T-helper 2 cell treated with Interferon-gamma antibody and Interleukin-4, amounts not matched to agents 5 μg/mL and 100 μg/mL, for 36 hours (primary cell): ENCODE data around the gene GLRA1.

Source experiments
- DNase-seq: peaks from one replicate; pipeline ENCODE4 v3.0.0; 2021; ENCODE audit warnings: low spot score
- H3K27ac Mint-ChIP-seq: one replicate; pipeline ENCODE4 v1.8.0; 2021; ENCODE audit warnings: mild to moderate bottlenecking, mixed read lengths
- H3K27me3 Mint-ChIP-seq: one replicate; pipeline ENCODE4 v1.8.0; 2021; ENCODE audit warnings: low read depth, mixed read lengths
- H3K36me3 Mint-ChIP-seq: one replicate; pipeline ENCODE4 v1.8.0; 2021; ENCODE audit warnings: low read depth, mixed read lengths
- H3K4me1 Mint-ChIP-seq: one replicate; pipeline ENCODE4 v1.8.0; 2021; ENCODE audit warnings: low read depth, mixed read lengths
- H3K4me3 Mint-ChIP-seq: one replicate; pipeline ENCODE4 v1.8.0; 2022; ENCODE audit warnings: mild to moderate bottlenecking, moderate library complexity, mixed read lengths
- H3K9me3 Mint-ChIP-seq: one replicate; pipeline ENCODE4 v1.8.0; 2021; ENCODE audit warnings: mixed read lengths

Gene GLRA1

DNA sequence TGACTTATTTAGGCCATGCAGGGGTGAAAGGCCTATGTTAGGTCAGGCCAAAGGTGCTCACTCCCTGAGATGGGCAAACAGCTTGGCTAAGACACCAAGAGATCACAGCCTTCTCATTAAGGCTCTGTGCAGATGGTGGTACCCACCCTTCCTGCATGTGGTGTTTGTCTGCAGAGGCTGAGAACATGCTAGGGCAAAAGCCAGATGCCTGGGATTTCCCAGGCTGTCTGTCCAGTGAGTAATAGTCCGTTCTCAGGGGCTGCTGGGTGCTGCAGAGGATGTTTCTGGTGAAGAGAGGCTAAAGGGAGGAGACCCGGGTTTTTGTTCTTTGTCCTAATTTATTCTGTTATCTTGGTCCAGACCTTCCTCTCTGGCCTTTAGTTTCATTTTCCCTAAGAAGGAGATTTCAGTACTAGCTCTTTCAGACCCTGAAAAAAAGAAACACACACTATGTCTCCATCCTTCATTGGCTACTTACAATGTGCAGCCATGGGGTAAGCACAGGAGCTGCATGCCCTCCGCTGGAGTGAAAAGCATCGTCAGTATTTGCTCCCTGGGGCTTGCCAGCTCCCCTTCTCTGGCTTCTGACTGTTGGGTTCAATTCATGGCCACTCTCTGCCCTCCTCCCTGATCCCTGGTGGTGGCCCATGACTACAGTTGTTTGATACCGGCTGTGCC, 23.4 kb upstream of the GLRA1 start:
- Mint-ChIP-seq H3K9me3 (no peaks in the 10 kb centered on the region), H3K27ac (no peak overlapping the region), H3K4me3 (no peak overlapping the region), H3K4me1 (no peaks in the 10 kb centered on the region), H3K36me3 (no peaks in the 10 kb centered on the region), H3K27me3 (no peaks in the 10 kb centered on the region)
- DNase-seq = no peak

DNA sequence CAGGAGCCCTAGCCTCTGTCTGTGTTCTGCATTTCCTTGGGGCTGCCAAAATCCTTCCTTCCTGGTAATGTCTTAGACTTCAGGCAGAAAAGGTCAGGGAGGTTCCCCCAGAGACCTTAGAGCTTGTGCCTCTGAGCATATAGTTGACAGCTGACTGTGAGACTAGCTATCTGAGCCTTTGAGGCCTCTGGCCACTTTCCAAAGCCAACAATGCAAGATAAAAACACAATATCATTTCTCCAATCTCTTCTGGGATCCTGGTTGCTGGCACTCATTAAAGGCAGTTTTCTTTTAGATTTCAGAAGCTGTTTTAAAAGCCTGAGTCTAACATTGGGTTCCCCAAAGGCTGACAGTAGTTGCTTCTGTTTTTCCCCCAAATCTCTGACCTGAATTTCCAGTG, 13.2 kb upstream of the GLRA1 start:
- H3K27me3 Mint-ChIP-seq = no peaks in the 10 kb centered on the region
- H3K4me1 Mint-ChIP-seq = no peaks in the 10 kb centered on the region
- no peak overlapping the region for H3K4me3 Mint-ChIP-seq
- H3K36me3 Mint-ChIP-seq = no peaks in the 10 kb centered on the region
- no peaks in the 10 kb centered on the region for H3K9me3 Mint-ChIP-seq
- H3K27ac Mint-ChIP-seq = no peak overlapping the region
- no peak for DNase-seq

DNA sequence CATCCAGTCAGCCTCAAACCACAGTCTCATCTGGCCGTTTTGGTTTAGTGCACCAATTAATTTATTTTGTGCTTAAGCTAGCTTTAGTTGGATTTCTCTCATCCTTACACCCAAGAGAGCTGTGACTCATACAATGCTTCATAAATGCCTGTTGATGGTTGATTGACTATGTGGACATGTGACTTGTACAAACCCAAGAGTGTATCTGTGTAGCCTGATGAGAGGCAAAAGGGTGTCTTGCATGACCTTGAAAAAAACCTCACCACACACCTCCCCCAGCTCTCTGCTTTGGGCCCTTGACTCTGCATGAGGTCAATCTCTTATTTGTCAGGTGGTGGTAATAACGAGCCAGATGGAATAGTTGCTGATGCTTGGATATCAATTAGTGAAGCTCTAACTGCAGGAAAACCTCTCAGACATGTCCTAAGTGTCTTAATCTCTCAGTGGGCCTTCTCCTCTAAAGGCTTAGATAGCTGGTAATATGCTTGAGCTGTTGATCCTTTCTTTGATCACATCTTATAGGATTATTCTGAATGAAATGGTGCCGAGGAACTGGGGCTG, 10.6 kb upstream of the GLRA1 start:
- H3K36me3 Mint-ChIP-seq = no peaks in the 10 kb centered on the region
- H3K27ac Mint-ChIP-seq = no peak overlapping the region
- no peaks in the 10 kb centered on the region for H3K4me1 Mint-ChIP-seq
- H3K9me3 Mint-ChIP-seq = peaks cover 20% of the 10 kb centered on the region
- H3K27me3 Mint-ChIP-seq = no peaks in the 10 kb centered on the region
- DNase-seq = no peak
- no peak overlapping the region for H3K4me3 Mint-ChIP-seq

DNA sequence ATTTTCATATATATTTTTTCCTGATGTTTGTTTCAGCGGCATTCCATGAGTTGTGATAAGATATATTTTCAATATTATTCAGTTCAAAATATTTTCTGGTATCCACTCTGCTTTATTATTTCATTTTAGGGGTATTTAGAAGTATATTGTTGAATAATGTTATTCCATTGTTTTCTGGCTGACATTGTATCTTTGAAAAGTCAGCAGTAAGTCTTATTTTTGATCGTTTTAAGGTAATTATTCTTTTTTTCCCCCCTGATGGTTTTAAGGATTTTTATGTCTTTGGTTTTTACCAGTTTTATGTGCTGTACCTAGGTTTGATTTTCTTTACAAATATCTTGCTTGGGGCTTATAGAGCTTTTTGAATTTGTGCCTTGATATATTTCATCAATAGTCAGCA, 6.6 kb upstream of the GLRA1 start:
- Mint-ChIP-seq H3K27ac (no peak overlapping the region), H3K36me3 (no peaks in the 10 kb centered on the region), H3K4me1 (no peaks in the 10 kb centered on the region), H3K4me3 (no peak overlapping the region), H3K9me3 (peaks cover 20% of the 10 kb centered on the region), H3K27me3 (no peaks in the 10 kb centered on the region)
- DNase-seq = no peak

DNA sequence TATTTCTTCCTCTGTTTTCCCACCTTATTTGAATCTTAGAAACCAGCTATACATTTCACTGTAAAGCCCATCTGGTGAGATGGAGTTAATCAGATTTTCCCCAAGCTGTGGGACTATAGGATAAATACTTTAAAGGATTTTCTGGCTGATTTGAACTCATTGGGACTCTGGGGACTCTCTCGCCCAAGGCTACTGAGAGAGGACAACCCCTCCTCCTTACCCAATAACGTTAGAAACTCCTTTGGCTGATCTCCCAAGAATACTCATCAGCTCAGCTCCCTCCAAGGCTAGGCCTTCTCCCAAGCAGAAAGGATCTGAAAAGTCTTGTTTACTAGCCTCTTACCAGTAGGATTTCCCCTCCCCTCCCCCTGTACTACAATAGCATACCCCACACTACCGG, 1.5 kb upstream of the GLRA1 start:
- H3K9me3 Mint-ChIP-seq = peaks cover 4% of the 10 kb centered on the region
- no peaks in the 10 kb centered on the region for H3K36me3 Mint-ChIP-seq
- peaks cover 8% of the 10 kb centered on the region for H3K27me3 Mint-ChIP-seq
- no peak overlapping the region for H3K27ac Mint-ChIP-seq
- H3K4me1 Mint-ChIP-seq = no peaks in the 10 kb centered on the region
- DNase-seq = no peak
- no peak overlapping the region for H3K4me3 Mint-ChIP-seq

DNA sequence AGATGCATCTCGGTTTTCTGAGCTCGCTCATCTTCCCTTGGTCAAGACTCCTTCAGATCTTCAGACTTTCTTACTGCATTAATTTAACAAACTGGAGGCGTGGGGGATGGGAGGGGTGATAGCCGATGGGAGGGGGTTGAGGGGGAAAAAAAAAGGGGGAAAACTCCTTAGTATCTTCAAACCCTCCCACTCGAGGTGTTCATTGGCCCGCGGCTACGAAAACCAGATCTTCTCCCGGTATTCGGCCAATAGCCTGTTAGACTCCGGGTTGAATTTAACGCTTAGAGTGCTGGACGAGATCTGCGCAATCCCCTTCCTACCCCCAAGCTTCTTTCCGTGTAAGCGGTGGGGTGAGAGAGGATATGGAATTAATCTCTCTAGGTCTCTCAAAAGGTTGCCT, 689 bp upstream of the GLRA1 start:
- Mint-ChIP-seq H3K27me3 (peaks cover 8% of the 10 kb centered on the region), H3K4me3 (no peak overlapping the region), H3K27ac (no peak overlapping the region), H3K4me1 (no peaks in the 10 kb centered on the region), H3K9me3 (no peaks in the 10 kb centered on the region), H3K36me3 (no peaks in the 10 kb centered on the region)
- DNase-seq = no peak

DNA sequence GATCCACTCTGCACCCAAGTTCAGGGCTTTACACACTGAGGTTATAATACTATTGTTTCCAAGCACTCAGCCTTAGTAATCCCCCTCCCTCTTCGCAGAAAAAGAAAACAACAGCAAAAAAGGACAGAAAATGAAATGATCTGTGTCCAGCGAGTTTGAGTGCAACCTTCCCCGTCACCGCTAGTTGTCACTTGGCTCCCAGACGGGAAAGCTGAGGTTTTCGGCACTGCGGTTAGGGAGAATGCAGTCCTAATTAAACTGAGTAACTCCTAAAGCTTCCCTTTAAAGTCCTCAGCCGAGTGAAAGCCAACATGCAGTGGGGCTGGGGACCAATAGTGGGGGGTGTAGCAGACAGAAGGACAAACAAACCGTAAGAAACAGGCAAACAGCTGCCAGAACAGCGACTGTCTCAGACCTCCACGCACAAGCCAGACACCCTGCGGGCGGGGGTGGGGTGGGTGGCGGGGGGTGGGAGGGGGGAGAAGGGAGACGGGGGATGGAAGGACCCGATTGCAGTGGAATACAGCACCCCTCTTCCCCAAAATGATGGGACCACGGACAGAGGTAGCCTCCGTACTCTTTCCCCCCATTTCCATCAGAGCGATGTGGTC, 680 bp downstream of the GLRA1 start:
- no peak overlapping the region for H3K27ac Mint-ChIP-seq
- DNase-seq = no peak
- no peaks in the 10 kb centered on the region for H3K36me3 Mint-ChIP-seq
- H3K9me3 Mint-ChIP-seq = no peaks in the 10 kb centered on the region
- no peaks in the 10 kb centered on the region for H3K4me1 Mint-ChIP-seq
- H3K4me3 Mint-ChIP-seq = no peak overlapping the region
- H3K27me3 Mint-ChIP-seq = peaks cover 8% of the 10 kb centered on the region

DNA sequence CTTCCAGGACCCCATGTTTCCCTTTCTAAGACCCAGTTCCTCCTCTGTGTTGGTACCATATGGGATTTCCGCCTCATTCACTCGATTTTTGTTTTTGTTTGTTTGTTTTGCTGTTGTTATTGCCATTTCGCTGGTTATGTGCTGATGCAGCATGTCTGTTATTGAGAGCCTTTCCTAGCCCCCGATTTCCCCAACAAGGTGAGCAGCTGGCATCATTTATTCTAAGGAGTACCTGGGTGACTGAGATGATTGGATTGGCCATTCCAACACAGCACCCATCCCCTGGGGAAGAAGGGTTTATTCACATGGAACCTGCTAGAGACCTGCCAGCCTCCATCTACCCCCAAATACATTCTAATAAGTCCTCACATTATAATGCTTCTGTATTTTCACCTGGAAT, 2.7 kb downstream of the GLRA1 start:
- no peak for DNase-seq
- no peak overlapping the region for H3K27ac Mint-ChIP-seq
- H3K4me3 Mint-ChIP-seq = no peak overlapping the region
- no peaks in the 10 kb centered on the region for H3K9me3 Mint-ChIP-seq
- no peaks in the 10 kb centered on the region for H3K4me1 Mint-ChIP-seq
- no peaks in the 10 kb centered on the region for H3K36me3 Mint-ChIP-seq
- peaks cover 8% of the 10 kb centered on the region for H3K27me3 Mint-ChIP-seq

DNA sequence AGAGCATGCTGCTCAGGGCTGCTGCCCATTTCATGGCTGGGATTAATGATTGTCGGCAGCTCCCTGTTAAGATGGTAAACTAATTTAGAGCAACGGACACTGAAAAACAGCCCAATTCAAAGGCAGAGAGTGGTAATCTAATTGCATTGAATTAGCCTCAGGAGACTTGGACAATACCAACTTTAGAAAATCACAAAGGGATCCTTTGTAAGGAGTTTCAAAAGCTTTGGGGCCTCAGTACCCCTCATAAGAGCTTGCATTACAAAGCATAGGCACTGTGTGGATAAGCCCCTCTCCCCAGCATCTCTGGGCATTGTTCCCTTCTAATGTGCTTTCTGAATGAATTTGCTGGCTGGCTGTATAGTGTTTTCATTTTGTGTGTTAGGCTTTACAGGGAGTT, 6.7 kb downstream of the GLRA1 start:
- no peaks in the 10 kb centered on the region for H3K27me3 Mint-ChIP-seq
- no peaks in the 10 kb centered on the region for H3K36me3 Mint-ChIP-seq
- H3K27ac Mint-ChIP-seq = no peak overlapping the region
- no peak for DNase-seq
- H3K4me1 Mint-ChIP-seq = no peaks in the 10 kb centered on the region
- no peaks in the 10 kb centered on the region for H3K9me3 Mint-ChIP-seq
- no peak overlapping the region for H3K4me3 Mint-ChIP-seq

DNA sequence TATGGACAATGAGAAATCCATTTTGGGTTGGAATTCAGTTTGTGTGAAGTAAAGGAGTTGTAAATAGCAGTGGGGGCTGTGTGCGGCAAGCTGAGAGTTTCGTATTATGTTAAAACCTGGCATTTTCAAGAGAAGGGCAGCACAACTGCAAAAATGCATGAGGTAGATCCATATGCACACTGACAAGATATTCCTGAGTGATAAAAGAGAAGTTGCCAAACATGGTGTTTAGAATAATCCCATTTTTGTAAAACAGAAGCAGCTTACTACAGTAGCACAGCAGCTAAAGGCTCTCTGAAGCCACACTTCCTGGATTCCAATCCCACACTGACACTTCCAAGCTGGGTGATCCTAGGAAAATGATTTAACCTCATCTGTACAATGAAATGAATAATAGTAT, 11.2 kb downstream of the GLRA1 start:
- DNase-seq = no peak
- no peak overlapping the region for H3K4me3 Mint-ChIP-seq
- H3K27ac Mint-ChIP-seq = no peak overlapping the region
- H3K36me3 Mint-ChIP-seq = no peaks in the 10 kb centered on the region
- no peaks in the 10 kb centered on the region for H3K27me3 Mint-ChIP-seq
- no peaks in the 10 kb centered on the region for H3K4me1 Mint-ChIP-seq
- no peaks in the 10 kb centered on the region for H3K9me3 Mint-ChIP-seq

DNA sequence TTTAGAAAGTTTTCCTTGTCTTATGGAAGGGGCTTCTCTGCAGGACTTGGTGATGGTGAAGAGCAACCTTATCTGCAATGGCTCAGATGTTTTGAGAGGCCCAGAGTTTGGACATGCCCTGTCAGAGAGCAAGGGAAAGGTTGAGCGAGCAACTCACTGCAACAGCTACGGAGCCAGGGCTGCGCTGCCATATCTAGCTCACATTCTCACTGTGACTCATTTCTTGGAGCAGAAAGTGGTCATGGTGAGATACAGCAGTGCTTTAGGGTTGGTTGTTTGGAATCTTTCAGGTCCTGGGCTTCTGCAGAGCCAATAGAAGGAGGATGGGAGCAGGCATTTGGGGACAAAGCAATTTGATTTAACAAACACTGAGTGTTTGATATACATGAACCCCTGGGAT, 12.3 kb downstream of the GLRA1 start:
- no peaks in the 10 kb centered on the region for H3K9me3 Mint-ChIP-seq
- H3K27me3 Mint-ChIP-seq = no peaks in the 10 kb centered on the region
- no peaks in the 10 kb centered on the region for H3K4me1 Mint-ChIP-seq
- H3K27ac Mint-ChIP-seq = no peak overlapping the region
- H3K4me3 Mint-ChIP-seq = no peak overlapping the region
- no peak for DNase-seq
- H3K36me3 Mint-ChIP-seq = no peaks in the 10 kb centered on the region

DNA sequence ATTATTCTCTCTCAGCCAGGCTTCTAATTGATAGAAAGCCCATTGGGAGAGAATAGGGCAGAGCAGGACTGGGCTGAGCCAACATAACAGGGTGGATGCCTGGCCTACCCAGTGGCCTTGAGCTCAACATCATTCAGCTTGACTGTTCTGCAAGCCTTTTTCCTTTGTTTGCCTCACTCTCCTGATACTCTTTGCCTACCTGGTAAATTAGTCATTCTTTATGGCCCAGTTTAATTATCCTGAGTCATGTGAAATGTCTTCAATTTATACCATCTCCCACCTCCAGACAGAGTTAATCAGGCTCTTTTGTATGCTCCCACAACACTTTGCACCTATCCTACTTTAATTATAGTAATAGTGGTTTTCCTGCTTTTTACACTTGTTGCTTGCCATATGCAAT, 13.6 kb downstream of the GLRA1 start:
- Mint-ChIP-seq H3K9me3 (no peaks in the 10 kb centered on the region), H3K4me3 (no peak overlapping the region), H3K27me3 (no peaks in the 10 kb centered on the region), H3K27ac (no peak overlapping the region), H3K4me1 (no peaks in the 10 kb centered on the region), H3K36me3 (no peaks in the 10 kb centered on the region)
- no peak for DNase-seq

DNA sequence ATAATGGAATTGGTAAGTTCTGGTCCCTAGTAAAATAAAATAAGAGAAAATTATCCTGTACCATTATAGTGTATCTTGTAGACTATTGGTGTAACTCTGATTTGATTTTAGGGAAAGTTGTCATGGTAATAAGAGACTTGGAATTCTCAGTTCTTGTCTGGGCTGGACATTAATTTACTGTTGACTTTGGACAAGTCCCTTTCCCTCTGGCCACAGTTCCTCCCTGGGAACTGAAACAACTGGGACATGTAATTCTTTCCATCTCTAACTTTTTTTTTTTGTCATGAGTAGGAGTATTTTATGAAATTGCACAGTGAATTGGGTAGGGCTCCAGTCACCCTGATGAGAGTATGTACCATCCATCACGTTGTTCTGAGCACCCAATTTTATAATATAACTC, 15.0 kb downstream of the GLRA1 start:
- Mint-ChIP-seq H3K27ac (no peak overlapping the region), H3K9me3 (no peaks in the 10 kb centered on the region), H3K36me3 (no peaks in the 10 kb centered on the region), H3K27me3 (no peaks in the 10 kb centered on the region), H3K4me1 (no peaks in the 10 kb centered on the region), H3K4me3 (no peak overlapping the region)
- no peak for DNase-seq

DNA sequence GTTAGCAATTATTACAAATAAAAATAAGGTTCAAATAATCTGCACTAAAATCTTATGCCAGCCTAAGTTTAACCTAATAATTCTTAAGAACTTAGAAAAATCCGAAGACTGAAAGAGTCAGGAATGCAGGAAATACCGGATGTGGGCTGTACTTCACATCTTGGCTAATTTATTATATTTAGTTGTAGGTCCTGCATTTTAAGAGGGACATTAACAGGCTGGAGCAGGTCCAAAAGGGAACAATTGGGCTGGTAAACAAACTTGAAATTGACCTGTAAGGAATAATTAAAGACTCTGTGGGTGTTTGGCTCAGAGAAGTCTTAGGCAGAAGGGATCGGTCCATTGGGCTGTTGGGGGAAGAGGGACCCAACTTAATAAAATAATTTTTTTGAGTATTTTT, 18.4 kb downstream of the GLRA1 start:
- H3K4me3 Mint-ChIP-seq = no peak overlapping the region
- no peaks in the 10 kb centered on the region for H3K9me3 Mint-ChIP-seq
- DNase-seq = no peak
- no peaks in the 10 kb centered on the region for H3K27me3 Mint-ChIP-seq
- no peaks in the 10 kb centered on the region for H3K36me3 Mint-ChIP-seq
- H3K4me1 Mint-ChIP-seq = no peaks in the 10 kb centered on the region
- H3K27ac Mint-ChIP-seq = no peak overlapping the region

DNA sequence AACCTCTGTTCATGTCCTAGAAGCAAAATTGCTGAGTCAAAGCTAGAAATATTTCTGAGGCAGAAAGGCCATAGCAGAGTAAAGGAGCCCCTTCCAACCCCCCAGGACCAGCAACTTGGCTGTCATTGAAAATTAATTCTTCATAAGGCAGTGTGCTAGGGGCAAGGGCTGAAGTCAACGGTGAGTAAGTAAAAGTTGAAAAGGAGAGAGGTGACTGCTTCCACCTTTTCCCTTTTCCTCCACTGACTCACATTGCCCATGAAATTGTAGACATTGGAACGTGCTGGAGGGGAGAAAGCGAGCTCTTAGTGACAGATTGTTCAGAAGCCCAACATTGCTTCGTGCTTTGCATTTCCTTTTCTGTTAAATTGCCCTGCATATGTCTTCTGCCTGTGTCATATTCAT, 19.1 kb downstream of the GLRA1 start:
- no peaks in the 10 kb centered on the region for H3K9me3 Mint-ChIP-seq
- H3K27ac Mint-ChIP-seq = no peak overlapping the region
- no peaks in the 10 kb centered on the region for H3K4me1 Mint-ChIP-seq
- no peaks in the 10 kb centered on the region for H3K36me3 Mint-ChIP-seq
- no peak overlapping the region for H3K4me3 Mint-ChIP-seq
- DNase-seq = no peak
- H3K27me3 Mint-ChIP-seq = no peaks in the 10 kb centered on the region
